ENCODE measurements around the gene GOLGA6L9. TPM values are rescaled to one million over a fixed set of nuclear protein-coding genes. Genes with fewer than 3 reads are reported as not detected.
"Not testable (repeated sequence)": the region's sequence is repeated elsewhere in the genome, so short reads cannot be mapped to it uniquely, and the experiment has no call there.

The GOLGA6L9 gene
- total RNA-seq, 4 donors from 2014 or later, result 3.4 to 23.1 (median 11.6) TPM

GRCh38 chr15:82445420-82445819 lies 15.8 kb downstream of the GOLGA6L9 start:
- H3K9me3 ChIP-seq; H3K27me3 ChIP-seq; H3K36me3 ChIP-seq; DNase-seq; H3K4me1 ChIP-seq; intact Hi-C loops (cut with DNase I): not testable (repeated sequence)
- peak in 1 of 6 experiments; percentile 25 for TF ChIP-seq CTCF (IDR thresholded peaks at IDR 0.05)
- no CpG with 5 or more reads among the region's 32 CpGs for whole genome bisulfite sequencing, 2 donors
- peak overlapping the region; percentile 79 to 85 (median 81) for H3K27ac ChIP-seq
- peak overlapping the region; percentile 24 to 60 (median 44) for H3K4me3 ChIP-seq

- H3K4me1 ChIP-seq; DNase-seq; H3K27me3 ChIP-seq; H3K36me3 ChIP-seq; intact Hi-C loops (cut with DNase I); H3K4me3 ChIP-seq; H3K9me3 ChIP-seq; H3K27ac ChIP-seq: not testable (repeated sequence)
- WGBS, 2 donors, result 86 to 96% methylated on average over 2 of the region's 4 CpGs
These were observed 27.7 kb downstream of the GOLGA6L9 start for GRCh38 chr15:82457336-82457735.

- DNase-seq; intact Hi-C loops (cut with DNase I); H3K36me3 ChIP-seq; H3K9me3 ChIP-seq; H3K27me3 ChIP-seq; H3K4me3 ChIP-seq; H3K27ac ChIP-seq; H3K4me1 ChIP-seq: not testable (repeated sequence)
- WGBS, 2 donors, result no CpG with 5 or more reads among the region's 5 CpGs
These were observed 36.0 kb downstream of the GOLGA6L9 start for GRCh38 chr15:82465629-82466028.

- H3K4me3 ChIP-seq; intact Hi-C loops (cut with DNase I); H3K9me3 ChIP-seq; DNase-seq; H3K4me1 ChIP-seq; H3K27ac ChIP-seq; H3K27me3 ChIP-seq; H3K36me3 ChIP-seq: not testable (repeated sequence)
- WGBS, 2 donors, result no CpG with 5 or more reads among the region's 11 CpGs
- TF ChIP-seq CTCF (IDR thresholded peaks at IDR 0.05), result peak in 1 of 6 experiments; percentile 16
These were observed 38.6 kb downstream of the GOLGA6L9 start for GRCh38 chr15:82468205-82468604.

GRCh38 chr15:82469381-82469780 lies 39.8 kb downstream of the GOLGA6L9 start:
- H3K4me3 ChIP-seq, DNase-seq: not testable (repeated sequence)
- WGBS, 2 donors, result no CpG with 5 or more reads among the region's 12 CpGs

GRCh38 chr15:82472269-82472982 lies 42.8 kb downstream of the GOLGA6L9 start:
- peaks cover 0 to 18% (median 0%) of the 10 kb centered on the region in 3 donors for H3K36me3 ChIP-seq
- H3K27ac ChIP-seq; DNase-seq; intact Hi-C loops (cut with DNase I); H3K27me3 ChIP-seq; H3K9me3 ChIP-seq; H3K4me3 ChIP-seq: not testable (repeated sequence)
- peaks cover 4 to 20% (median 11%) of the 10 kb centered on the region in 3 donors for H3K4me1 ChIP-seq
- WGBS, 2 donors, result no CpG with 5 or more reads among the region's 32 CpGs

More at GRCh38 chr15:82469381-82469780, 39.8 kb downstream of the GOLGA6L9 start:
- intact Hi-C loops (cut with DNase I); H3K9me3 ChIP-seq; H3K27ac ChIP-seq; H3K4me1 ChIP-seq; H3K27me3 ChIP-seq: not testable (repeated sequence)
- peaks cover 0 to 12% (median 0%) of the 10 kb centered on the region in 3 donors for H3K36me3 ChIP-seq

- not testable (repeated sequence) for DNase-seq
These were observed 45.1 kb downstream of the GOLGA6L9 start for GRCh38 chr15:82474596-82475325.

GRCh38 chr15:82475345-82475967 lies 45.8 kb downstream of the GOLGA6L9 start:
- DNase-seq; intact Hi-C loops (cut with DNase I); H3K27me3 ChIP-seq; H3K9me3 ChIP-seq; H3K4me3 ChIP-seq: not testable (repeated sequence)
- WGBS, 2 donors, result 100% methylated on average over 2 of the region's 11 CpGs; no CpG with 5 or more reads in 1 of the 2 donors
- Histone ChIP-seq H3K4me1 (peaks cover 4 to 20% (median 11%) of the 10 kb centered on the region in 3 donors), H3K27ac (peak overlapping the region; percentile 4 to 58 (median 36)), H3K36me3 (peaks cover 0 to 18% (median 0%) of the 10 kb centered on the region in 3 donors)

More at GRCh38 chr15:82474596-82475325, 45.1 kb downstream of the GOLGA6L9 start:
- H3K9me3 ChIP-seq; H3K4me3 ChIP-seq; H3K27me3 ChIP-seq; intact Hi-C loops (cut with DNase I); H3K27ac ChIP-seq: not testable (repeated sequence)
- H3K36me3 ChIP-seq, result peaks cover 0 to 18% (median 0%) of the 10 kb centered on the region in 3 donors
- peaks cover 4 to 20% (median 11%) of the 10 kb centered on the region in 3 donors for H3K4me1 ChIP-seq
- 71 to 85% methylated on average over 1 to 5 of the region's 22 CpGs for WGBS, 2 donors

- intact Hi-C loops (cut with DNase I), result not testable (repeated sequence)
These were observed 47.2 kb downstream of the GOLGA6L9 start for GRCh38 chr15:82476697-82477342.

More at GRCh38 chr15:82476697-82477342, 47.2 kb downstream of the GOLGA6L9 start:
- H3K9me3 ChIP-seq, H3K4me3 ChIP-seq, DNase-seq, H3K27ac ChIP-seq, H3K27me3 ChIP-seq: not testable (repeated sequence)
- peaks cover 4 to 20% (median 11%) of the 10 kb centered on the region in 3 donors for H3K4me1 ChIP-seq
- WGBS, 2 donors, result 85% methylated on average over 5 of the region's 14 CpGs; no CpG with 5 or more reads in 1 of the 2 donors
- peaks cover 0 to 18% (median 0%) of the 10 kb centered on the region in 3 donors for H3K36me3 ChIP-seq
